Kidney tubule cell (primary cell): ENCODE data around the gene TTC39B.
A peak's percentile ranks its signal among the peaks of the same experiment; 100 is the strongest.

ENCODE experiments used
- DNase-seq: peaks from one replicate; pipeline ENCODE4 v3.0.0-alpha.2; 2018; ENCODE audit warnings: low spot score

TTC39B gene

GRCh38 chr9:15163931-15164330 is 143.1 kb downstream of the TTC39B start:
- DNase-seq = no peak

DNA sequence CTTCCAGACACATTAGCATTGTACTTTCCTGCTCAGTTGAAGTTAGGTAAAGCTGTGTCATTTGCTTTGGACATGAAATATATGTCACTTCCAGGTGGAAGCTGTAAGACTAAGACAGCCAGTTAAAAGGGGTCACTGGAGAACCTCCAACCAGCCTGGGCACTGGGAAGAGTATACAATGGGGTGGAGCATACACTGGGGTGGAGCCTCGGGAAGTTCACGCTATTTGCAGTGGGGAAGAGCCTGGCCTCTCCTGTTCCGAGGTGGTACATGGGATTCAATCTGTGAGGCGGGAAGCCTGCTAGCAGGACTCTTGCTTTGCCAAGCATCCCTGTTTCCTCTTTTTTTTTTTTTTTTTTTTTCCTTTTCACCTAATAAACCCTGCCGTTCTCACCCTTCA is 145.3 kb downstream of the TTC39B start:
- DNase-seq = no peak

GRCh38 chr9:15160673-15161072 is 146.3 kb downstream of the TTC39B start:
- peak; percentile 6 for DNase-seq

GRCh38 chr9:15158064-15158463 is 149.0 kb downstream of the TTC39B start:
- DNase-seq = no peak

DNA sequence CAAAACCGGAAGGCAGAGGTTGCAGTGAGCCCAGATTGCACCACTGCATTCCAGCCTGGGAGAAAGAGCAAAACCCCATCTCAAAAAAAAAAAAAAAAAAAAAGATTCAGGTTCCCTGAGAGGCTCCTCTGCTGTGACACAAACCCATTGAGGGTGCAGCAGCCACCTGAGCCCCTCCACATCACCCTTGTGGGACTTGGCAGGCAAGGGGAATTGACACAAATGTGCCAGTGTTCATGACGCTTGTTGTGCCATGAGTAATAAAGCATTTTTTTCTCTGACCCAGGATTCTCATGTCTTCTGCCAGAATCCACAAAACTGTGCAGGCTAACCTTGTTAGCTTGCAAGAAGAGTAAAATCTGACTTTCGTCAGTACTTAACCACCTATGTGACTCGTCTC is 149.6 kb downstream of the TTC39B start:
- no peak for DNase-seq

DNA sequence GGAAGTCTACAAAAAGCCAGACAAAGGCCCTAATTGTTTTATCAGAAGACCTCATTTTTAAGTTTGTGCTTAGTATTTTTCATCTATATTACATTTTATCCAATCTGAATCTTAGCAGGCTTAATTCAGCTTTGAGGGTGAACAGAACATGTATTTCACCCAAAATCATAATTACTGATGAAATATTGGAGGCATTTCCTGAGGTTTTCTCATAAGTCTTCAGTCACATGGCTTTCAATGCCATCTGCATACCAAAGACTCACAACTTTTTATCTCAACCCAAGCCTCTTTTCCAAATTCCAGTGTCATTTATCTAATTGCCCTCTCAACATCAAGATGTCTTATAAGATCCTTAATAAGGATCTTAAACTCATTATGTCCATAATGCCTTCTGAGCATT is 150.8 kb downstream of the TTC39B start:
- no peak for DNase-seq

DNA sequence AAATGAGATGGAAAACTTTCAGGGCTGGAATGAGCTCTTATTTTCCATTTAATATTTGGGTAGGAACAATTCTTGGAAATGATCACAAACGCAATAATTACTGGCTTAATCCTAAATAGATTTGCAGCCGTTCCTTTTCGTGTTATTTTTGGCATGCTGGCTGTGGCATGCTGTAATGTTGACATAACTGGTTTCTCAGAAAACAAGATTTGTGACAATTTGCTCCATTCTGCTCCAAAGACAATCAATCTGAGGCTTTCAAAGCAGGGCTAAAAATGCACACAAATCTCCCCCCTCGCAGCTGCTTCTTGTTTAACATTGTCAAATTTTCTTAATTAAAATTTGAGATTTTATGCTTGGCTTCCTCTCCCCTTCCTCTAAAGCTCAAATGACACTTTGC is 151.2 kb downstream of the TTC39B start:
- no peak for DNase-seq

- DNase-seq = no peak
Observed at GRCh38 chr9:15155323-15155722, 151.7 kb downstream of the TTC39B start.

GRCh38 chr9:15154677-15155076 is 152.3 kb downstream of the TTC39B start:
- no peak for DNase-seq

- no peak for DNase-seq
Observed at GRCh38 chr9:15153961-15154360, 153.1 kb downstream of the TTC39B start.

- DNase-seq = no peak
Observed at GRCh38 chr9:15150939-15151338, 156.1 kb downstream of the TTC39B start.

- no peak for DNase-seq
Observed at GRCh38 chr9:15149450-15149849, 157.6 kb downstream of the TTC39B start.

DNA sequence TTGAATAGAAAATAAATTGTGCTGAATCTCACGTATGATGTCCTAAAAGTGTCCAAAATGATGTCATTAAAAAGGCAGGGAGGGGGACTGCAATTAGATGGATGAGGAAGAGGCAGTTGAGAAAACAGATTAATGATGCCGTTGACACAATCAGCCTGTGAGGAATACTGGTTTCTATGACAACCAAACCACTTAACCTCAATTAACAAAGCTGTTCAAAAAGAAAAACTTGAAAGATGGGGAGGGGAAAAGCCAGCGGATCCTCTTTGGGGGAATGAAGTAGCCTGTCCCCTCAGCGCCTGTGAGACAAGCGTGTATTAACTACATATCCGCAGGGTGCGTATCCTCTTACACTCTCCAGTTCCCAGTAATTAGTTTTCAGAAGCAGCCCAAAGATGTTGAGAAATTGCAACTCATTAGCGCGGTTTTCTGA is 160.7 kb downstream of the TTC39B start:
- DNase-seq = no peak

- peak; percentile 37 for DNase-seq
Observed at GRCh38 chr9:15144622-15145061, 162.4 kb downstream of the TTC39B start.

- peak; percentile 65 for DNase-seq
Observed at GRCh38 chr9:15142878-15143534, 164.0 kb downstream of the TTC39B start.

- no peak for DNase-seq
Observed at GRCh38 chr9:15140051-15140450, 167.0 kb downstream of the TTC39B start.

GRCh38 chr9:15139469-15139868 is 167.5 kb downstream of the TTC39B start:
- no peak for DNase-seq

DNA sequence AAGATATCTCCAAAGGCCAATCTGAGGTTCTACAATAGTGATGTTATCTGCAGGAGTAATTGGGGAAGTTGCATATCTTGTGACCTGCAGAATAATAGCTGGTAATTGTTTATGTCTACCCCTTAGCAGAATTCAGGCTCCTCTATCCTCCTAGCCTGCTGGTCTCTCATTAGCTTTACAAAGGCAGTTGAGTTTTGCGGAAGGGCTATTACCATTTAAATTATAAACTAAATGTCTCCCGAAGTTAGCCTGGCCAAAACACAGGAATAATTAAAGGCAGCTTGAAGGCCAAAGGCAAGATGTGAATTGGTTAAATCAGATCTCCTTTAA is 168.7 kb downstream of the TTC39B start:
- no peak for DNase-seq

DNA sequence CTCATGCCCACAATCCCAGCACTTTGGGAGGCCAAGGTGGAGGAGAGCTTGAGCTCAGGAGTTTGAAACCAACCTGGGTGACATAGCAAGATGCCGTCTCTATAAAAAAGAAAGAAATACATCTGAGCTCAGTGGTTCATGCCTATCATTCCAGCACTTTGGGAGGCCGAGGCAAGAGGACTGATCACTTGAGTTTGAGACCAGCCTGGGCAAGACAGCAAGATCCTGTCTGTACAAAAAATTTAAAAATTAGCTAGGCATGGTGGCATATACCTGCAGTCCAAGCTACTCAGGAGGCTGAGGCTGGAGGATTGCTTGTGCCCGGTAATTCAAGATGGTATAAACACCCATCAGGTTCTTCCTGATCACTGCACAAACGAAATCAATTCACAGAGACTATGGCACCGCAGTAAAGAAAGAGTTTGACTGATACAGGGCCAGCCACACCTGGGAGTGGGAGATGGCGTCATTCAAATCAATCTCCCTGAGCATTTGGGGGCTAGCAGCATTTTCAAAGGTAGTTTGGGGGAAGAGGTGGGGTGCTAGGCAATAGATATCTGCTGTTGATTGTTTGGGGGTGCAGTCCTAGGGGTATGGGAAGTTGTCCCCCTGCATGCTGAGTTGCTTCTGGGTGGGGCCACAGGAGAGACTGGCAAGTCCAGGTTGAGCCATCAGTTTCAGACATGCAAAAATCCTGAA is 169.2 kb downstream of the TTC39B start:
- no peak for DNase-seq

DNA sequence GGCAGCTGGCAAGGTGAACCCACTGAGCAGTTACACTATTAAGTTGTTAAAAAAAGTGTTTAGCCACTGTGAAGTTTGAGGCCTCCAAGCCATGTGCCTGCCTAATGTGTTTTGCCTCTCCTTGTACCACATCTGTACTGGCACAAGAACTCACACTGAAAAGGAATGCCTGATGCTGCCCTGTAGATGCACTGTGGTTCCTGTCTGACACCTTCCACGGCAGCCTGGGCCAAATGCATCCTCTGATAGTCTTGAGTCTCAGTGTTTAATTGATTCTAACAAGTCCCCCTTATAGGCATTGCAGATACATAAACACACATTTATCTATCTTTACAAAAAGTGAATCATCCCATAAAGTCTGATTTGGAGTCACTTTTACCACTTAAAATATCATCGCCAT is 169.9 kb downstream of the TTC39B start:
- DNase-seq = no peak

DNA sequence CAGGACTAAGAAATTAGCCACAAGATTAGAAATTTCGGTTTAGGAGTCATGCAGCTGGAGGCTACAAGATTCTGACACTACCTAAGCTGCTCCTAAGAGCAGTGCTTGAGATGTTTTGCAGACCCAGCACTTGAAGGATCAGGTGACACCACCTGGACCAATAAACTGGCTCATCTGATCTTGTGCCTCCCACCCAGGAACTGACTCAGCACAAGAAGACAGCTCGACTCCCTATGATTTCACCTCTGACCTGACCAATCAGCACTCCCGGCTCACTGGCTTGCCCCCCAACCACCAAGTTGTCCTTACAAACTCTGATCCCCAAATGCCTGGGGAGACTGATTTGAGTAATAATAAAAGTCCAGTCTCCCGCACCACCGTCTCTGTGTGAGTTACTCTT is 170.4 kb downstream of the TTC39B start:
- DNase-seq = peak; percentile 9

GRCh38 chr9:15135164-15135792 is 171.7 kb downstream of the TTC39B start:
- peak; percentile 73 for DNase-seq

DNA sequence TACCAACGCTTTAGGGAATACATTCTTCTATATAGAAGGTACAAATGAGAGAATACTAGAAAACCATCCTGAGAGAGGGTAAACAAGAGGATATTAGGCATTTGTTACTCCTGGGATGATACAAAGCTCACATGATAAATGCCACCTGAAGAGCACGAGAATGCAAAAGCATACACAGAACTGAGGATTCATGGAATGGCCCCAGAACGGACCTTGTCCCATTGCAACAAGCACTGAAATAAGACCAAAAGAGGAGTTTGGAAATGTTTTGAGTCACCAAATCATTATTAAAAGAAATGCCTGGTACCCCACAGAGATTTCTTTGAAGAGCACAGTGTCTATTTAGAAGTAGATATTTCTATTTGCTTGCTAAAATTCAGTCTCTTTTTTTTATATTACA is 173.5 kb downstream of the TTC39B start:
- no peak for DNase-seq

DNA sequence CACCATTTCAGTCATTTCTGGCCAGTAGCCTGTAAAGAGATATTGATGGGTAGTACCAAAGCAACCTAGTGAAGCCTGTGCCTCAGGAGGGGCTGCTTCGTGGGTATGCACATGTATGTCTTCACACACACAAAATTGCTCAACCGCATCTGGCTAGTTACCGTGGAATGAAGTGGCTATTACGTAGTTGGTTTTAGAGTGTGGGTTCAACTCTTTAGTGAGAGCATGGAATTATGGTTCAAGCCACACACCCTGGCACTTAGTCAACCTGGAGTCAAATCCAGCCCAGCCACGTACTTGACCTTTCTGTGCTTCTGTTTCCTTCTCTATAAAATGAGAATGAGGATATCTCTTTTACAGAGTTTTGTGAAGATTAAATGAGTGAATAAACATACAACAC is 174.9 kb downstream of the TTC39B start:
- no peak for DNase-seq
